ENCODE results near the gene SRSF4.

Gene SRSF4

DNA sequence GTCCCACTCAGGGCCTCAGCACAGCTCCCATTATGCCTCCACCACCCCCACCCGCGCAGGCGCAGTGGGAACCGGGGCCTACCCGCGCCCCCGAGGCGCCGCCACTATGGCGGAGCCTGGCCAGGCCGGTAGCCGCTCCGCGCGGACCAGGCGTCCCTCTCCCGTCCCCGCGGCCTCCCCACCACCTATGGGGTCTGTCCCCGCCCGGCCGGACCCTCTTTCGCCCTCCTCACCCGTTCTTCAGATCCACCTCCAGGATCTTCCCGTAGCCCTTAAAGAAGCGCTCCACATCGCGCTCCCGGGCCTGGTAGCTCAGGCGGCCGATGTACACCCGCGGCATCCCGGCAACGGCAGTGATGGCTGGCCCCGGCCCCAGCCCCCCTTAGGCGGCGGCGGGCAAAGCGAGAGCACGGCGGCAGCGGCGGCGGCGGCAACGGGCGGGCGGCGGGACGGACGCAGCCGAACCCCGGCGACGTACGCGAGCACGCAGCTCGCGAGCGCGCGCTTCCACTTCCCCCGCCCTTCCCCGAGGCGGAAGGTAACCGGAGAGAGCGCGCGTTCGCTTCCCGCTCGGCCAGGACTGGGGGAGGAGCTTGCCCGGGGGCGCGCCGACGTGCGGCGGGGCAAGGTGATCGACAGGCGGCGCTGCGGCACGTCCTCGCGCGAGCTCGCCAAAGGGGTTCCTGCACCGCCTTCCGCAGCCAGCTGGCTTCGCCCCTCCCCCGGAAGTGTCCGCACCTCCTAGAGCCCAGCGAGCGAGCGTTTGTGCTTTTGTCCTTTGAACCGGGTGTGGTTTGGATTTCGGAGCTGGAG is at the start of gene SRSF4:
Gene SRSF4, minus strand, starts transcription at position 488 of the 813 bp plus-strand sequence. Its CDS starts 148 bp downstream, at position 340.
- DNase-seq (ENCODE audit: extremely low read depth, low read depth): peak; percentile 94
- peak within 1 kb of the TSS; percentile 83 for H3K4me3 ChIP-seq (replicated peaks; ENCODE audit: low read depth, low read length)
- TF ChIP-seq, protein P1, sequence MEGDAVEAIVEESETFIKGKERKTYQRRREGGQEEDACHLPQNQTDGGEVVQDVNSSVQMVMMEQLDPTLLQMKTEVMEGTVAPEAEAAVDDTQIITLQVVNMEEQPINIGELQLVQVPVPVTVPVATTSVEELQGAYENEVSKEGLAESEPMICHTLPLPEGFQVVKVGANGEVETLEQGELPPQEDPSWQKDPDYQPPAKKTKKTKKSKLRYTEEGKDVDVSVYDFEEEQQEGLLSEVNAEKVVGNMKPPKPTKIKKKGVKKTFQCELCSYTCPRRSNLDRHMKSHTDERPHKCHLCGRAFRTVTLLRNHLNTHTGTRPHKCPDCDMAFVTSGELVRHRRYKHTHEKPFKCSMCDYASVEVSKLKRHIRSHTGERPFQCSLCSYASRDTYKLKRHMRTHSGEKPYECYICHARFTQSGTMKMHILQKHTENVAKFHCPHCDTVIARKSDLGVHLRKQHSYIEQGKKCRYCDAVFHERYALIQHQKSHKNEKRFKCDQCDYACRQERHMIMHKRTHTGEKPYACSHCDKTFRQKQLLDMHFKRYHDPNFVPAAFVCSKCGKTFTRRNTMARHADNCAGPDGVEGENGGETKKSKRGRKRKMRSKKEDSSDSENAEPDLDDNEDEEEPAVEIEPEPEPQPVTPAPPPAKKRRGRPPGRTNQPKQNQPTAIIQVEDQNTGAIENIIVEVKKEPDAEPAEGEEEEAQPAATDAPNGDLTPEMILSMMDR (IDR thresholded peaks at IDR 0.05; ENCODE audit: low read depth, low read length, missing control alignments): peak; percentile 67

DNA sequence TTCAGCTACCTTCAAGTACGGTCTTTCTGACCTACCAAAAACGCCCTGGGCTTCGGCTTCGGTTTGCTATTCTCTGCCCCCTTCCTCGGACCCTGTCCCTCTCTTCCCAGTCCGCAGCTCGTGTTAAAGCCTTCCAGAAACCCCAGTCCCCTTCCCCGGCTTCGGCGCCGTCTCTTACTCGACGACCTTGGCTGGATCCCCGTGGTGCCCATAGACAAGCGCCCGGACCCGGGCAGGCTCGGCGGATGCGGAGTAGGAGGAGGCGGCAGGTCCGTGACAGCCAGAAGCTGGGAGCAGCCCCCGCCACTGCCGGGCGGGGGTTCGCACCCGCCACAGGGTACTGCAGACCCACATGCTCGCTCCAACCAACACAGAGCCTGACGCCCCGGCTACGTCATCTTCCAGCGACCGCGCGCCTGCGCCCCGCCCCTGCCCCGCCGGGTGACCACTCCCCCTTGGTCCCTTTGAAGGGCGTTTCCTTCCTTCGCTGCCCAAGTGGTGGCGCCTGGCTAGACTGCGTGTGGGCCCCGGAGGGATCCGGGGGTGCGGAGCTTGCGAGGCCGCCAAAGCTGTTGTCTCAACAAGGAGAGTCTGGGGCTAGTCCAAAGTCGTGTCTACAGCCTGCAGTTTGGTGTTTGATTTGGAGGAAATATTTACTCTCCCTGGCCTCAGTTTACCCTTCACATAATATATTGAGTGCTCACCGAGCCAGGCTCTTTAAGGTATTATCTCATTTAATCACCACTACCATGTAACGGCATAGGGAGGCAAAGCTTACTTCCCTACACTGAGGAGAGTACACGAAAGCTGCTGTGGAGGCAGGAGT is 49.1 kb upstream of the SRSF4 start, which contains the start of gene MECR:
Gene MECR, minus strand, starts transcription at position 382 of the 826 bp plus-strand sequence. Its CDS starts 28 bp downstream, at position 354.
- peak; percentile 75 for DNase-seq (ENCODE audit: extremely low read depth, low read depth)
- TF ChIP-seq, protein P1 (IDR thresholded peaks at IDR 0.05; ENCODE audit: low read depth, low read length, missing control alignments): no peak
- peak within 1 kb of the TSS; percentile 92 for H3K4me3 ChIP-seq (replicated peaks; ENCODE audit: low read depth, low read length)

DNA sequence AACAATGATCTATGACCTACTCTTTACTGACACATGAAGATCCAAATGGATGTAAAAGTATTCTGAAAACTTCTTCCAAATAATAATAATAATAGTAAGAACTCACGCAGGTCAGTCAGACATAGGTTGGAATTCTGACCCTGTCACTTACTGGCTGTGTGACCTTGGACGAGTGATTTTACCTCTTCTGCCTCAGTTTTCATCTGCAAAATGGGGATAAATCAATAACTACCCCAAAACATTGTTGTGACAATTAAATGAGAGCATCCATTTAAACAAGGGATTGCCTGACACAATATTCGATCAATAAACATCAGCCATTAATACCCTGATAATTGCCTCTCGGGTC is 48.5 kb upstream of the SRSF4 start:
- TF ChIP-seq, protein P1 (IDR thresholded peaks at IDR 0.05; ENCODE audit: low read depth, low read length, missing control alignments): no peak
- no peak for DNase-seq (ENCODE audit: extremely low read depth, low read depth)
- H3K4me3 ChIP-seq (replicated peaks; ENCODE audit: low read depth, low read length): peak overlapping the region; percentile 92

DNA sequence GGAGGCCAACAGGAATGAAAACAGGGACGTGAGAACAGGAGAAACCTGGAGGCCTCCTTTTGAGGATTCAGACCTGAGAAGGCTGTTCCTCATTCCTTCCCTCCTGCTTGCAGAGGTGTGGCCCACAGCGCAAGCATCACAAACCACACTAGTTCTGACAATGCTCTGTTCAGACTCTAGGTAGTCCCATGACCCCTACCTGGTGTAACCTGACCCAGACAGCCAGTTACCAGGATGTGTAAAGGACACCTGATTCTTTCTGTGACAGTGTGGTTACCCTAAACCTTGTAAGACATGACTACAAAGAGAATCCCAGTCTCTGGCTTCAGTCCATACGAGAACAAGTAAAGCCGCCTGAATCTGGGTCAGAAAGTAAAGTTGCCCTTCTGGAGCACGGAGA is 45.8 kb upstream of the SRSF4 start:
- no peak for DNase-seq (ENCODE audit: extremely low read depth, low read depth)
- no peak overlapping the region for H3K4me3 ChIP-seq (replicated peaks; ENCODE audit: low read depth, low read length)
- TF ChIP-seq, protein P1 (IDR thresholded peaks at IDR 0.05; ENCODE audit: low read depth, low read length, missing control alignments): no peak

DNA sequence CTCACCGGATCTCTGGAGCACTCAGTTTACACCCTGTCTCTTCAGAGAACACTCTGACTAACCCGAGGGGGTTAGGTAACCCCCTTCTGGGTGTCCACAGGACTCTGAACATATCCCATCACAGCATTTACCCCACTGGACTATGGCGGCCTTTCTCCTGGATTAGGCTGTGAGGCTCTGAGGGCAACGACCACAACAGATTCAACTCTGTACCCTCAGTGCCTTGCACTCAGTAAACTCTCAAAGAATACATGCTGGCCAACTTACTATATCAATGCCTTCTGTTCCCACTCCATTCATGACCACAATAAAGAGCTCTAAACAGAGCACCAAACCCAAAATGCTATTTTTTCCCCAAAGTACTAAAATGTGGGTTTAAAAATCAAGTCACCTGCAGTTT is 43.7 kb upstream of the SRSF4 start:
- DNase-seq (ENCODE audit: extremely low read depth, low read depth): no peak
- H3K4me3 ChIP-seq (replicated peaks; ENCODE audit: low read depth, low read length): no peak overlapping the region
- TF ChIP-seq, protein P1 (IDR thresholded peaks at IDR 0.05; ENCODE audit: low read depth, low read length, missing control alignments): no peak

DNA sequence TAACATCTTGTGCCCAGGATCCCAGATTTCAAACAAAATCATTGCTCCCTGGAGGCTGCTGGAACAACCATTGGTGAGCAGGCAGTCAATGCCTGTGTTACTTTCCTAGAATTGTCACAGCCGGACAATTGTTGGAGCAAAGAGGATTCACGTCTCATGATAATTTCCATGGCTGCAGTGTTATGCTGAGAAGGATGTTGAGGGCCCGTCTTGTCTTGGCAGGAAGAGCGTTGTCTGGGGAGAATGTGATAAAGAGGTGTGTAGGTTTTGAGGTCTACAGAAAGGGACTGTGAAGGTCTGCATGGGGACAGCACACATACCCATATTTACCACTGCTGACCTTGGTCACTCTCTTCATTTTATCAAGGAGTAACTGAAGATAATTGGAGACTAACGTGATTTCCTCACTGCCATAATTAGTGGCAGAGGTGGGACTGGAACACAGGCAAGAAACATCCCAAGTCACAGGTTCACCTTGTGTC is 42.7 kb upstream of the SRSF4 start:
- TF ChIP-seq, protein P1 (IDR thresholded peaks at IDR 0.05; ENCODE audit: low read depth, low read length, missing control alignments): no peak
- H3K4me3 ChIP-seq (replicated peaks; ENCODE audit: low read depth, low read length): no peak overlapping the region
- no peak for DNase-seq (ENCODE audit: extremely low read depth, low read depth)
